Measurements from ENCODE around the gene KLHDC8A. TPM values are rescaled to one million over a fixed set of nuclear protein-coding genes. Genes with fewer than 3 reads are reported as not detected.
"Not testable (repeated sequence)": the region's sequence is repeated elsewhere in the genome, so short reads cannot be mapped to it uniquely, and the experiment has no call there.

The KLHDC8A gene
- total RNA-seq, 4 donors from 2014 or later = 0.88 to 14.1 (median 7.5) TPM; not detected in 1

- H3K27ac ChIP-seq = peak overlapping the region; percentile 3 to 22
- no peak for DNase-seq
- no peak overlapping the region for H3K4me3 ChIP-seq
- no peaks in the 10 kb centered on the region for H3K4me1 ChIP-seq
- H3K9me3 ChIP-seq = no peaks in the 10 kb centered on the region
- intact Hi-C loops (cut with DNase I; ENCODE audit: low total_unique reads) = no loop called here
- no peak for TF ChIP-seq POLR2A (IDR thresholded peaks at IDR 0.05)
- no peaks in the 10 kb centered on the region for H3K36me3 ChIP-seq
- no peaks in the 10 kb centered on the region for H3K27me3 ChIP-seq
Observed at GRCh38 chr1:205301842-205302588, 54.7 kb downstream of the KLHDC8A start.

GRCh38 chr1:205301205-205301821 lies 55.4 kb downstream of the KLHDC8A start:
- no peaks in the 10 kb centered on the region for H3K9me3 ChIP-seq
- TF ChIP-seq POLR2A (IDR thresholded peaks at IDR 0.05) (no peak), CTCF (IDR thresholded peaks at IDR 0.05) (no peak)
- intact Hi-C loops (cut with DNase I; ENCODE audit: low total_unique reads) = no loop called here
- DNase-seq = peak in 1 of 2 donors; percentile 71
- H3K4me3 ChIP-seq = no peak overlapping the region
- H3K4me1 ChIP-seq = no peaks in the 10 kb centered on the region
- peak overlapping the region; percentile 3 to 22 for H3K27ac ChIP-seq
- no peaks in the 10 kb centered on the region for H3K36me3 ChIP-seq
- no peaks in the 10 kb centered on the region for H3K27me3 ChIP-seq

GRCh38 chr1:205300149-205300548 lies 56.6 kb downstream of the KLHDC8A start:
- TF ChIP-seq POLR2A (IDR thresholded peaks at IDR 0.05) = no peak
- no peak for TF ChIP-seq CTCF (IDR thresholded peaks at IDR 0.05)
- no peak overlapping the region for H3K4me3 ChIP-seq
- H3K36me3 ChIP-seq = no peaks in the 10 kb centered on the region
- H3K27me3 ChIP-seq = no peaks in the 10 kb centered on the region
- H3K27ac ChIP-seq = no peak overlapping the region
- no peaks in the 10 kb centered on the region for H3K4me1 ChIP-seq
- no peak for DNase-seq
- H3K9me3 ChIP-seq = no peaks in the 10 kb centered on the region
- intact Hi-C loops (cut with DNase I; ENCODE audit: low total_unique reads) = no loop called here

- TF ChIP-seq CTCF (IDR thresholded peaks at IDR 0.05) (no peak), POLR2A (IDR thresholded peaks at IDR 0.05) (no peak)
- Histone ChIP-seq H3K4me1 (peaks cover 0 to 6% of the 10 kb centered on the region in 2 donors), H3K9me3 (no peaks in the 10 kb centered on the region), H3K27me3 (no peaks in the 10 kb centered on the region), H3K4me3 (no peak overlapping the region), H3K36me3 (no peaks in the 10 kb centered on the region), H3K27ac (no peak overlapping the region)
- intact Hi-C loops (cut with DNase I; ENCODE audit: low total_unique reads) = no loop called here
- DNase-seq = no peak
Observed at GRCh38 chr1:205298191-205298994, 58.3 kb downstream of the KLHDC8A start.

- intact Hi-C loops (cut with DNase I; ENCODE audit: low total_unique reads); H3K4me1 ChIP-seq; H3K27ac ChIP-seq: not testable (repeated sequence)
Observed at GRCh38 chr1:205297546-205298177, 59.1 kb downstream of the KLHDC8A start.

More at GRCh38 chr1:205297546-205298177, 59.1 kb downstream of the KLHDC8A start:
- DNase-seq, H3K27me3 ChIP-seq, H3K36me3 ChIP-seq, H3K9me3 ChIP-seq, H3K4me3 ChIP-seq: not testable (repeated sequence)
